Heart left ventricle (tissue), 16 donors: ENCODE results near the gene INPP4B. TPM values are rescaled to one million over a fixed set of nuclear protein-coding genes. Genes with fewer than 3 reads are reported as not detected.

Experiments used
- ATAC-seq, 4 donors: fragments of 200-7000 bp; cut with Tn5 transposase; one replicate each; pipeline ENCODE4 v1.9.1; 2020 to 2022; ENCODE audit warnings: moderate library complexity in 4 of 4, mild to moderate bottlenecking in 3 of 4, moderate number of reproducible peaks in 1 of 4
- DNase-seq, 5 donors: peaks; one replicate each; pipeline ENCODE4 v3.0.0-alpha.2; 2020
- H3K27ac ChIP-seq, 12 donors: fragments of 200-600 bp; sonication (generic) in 4 of 12; one replicate each; pipeline versions ENCODE4 v1.5.0 to v1.8.0; 2016 to 2022; ENCODE audit warnings: mild to moderate bottlenecking in 2 of 12
- H3K27me3 ChIP-seq, 9 donors: fragments of 200-600 bp; sonication (generic) in 2 of 9; one replicate each; pipeline versions ENCODE4 v1.5.1 to v1.8.0; 2016 to 2022; ENCODE audit warnings: mild to moderate bottlenecking in 3 of 9
- H3K36me3 ChIP-seq, 9 donors: fragments of 200-600 bp; sonication (generic) in 2 of 9; one replicate each; pipeline versions ENCODE4 v1.5.0 to v1.8.0; 2018 to 2022; ENCODE audit warnings: mild to moderate bottlenecking in 2 of 9
- H3K4me1 ChIP-seq, 12 donors: fragments of 200-600 bp; sonication (generic) in 4 of 12; one replicate each; pipeline versions ENCODE4 v1.5.0 to v1.8.0; 2016 to 2022; ENCODE audit warnings: mild to moderate bottlenecking in 3 of 12
- H3K4me3 ChIP-seq, 12 donors: fragments of 200-600 bp; sonication (generic) in 4 of 12; one replicate each; pipeline versions ENCODE4 v1.5.0 to v1.8.0; 2017 to 2022; ENCODE audit warnings: mild to moderate bottlenecking in 9 of 12, moderate library complexity in 4 of 12
- H3K9me3 ChIP-seq, 12 donors: fragments of 200-600 bp; sonication (generic) in 4 of 12; one replicate each; pipeline versions ENCODE4 v1.5.0 to v1.8.0; 2016 to 2022; ENCODE audit warnings: mild to moderate bottlenecking in 1 of 12
- POLR2A ChIP-seq, 2 donors: fragments of 450-650 bp; IDR thresholded peaks; one replicate each; pipeline ENCODE4 v1.6.1; 2017; ENCODE audit warnings: antibody characterized with exemption in 2 of 2, mild to moderate bottlenecking in 2 of 2, moderate library complexity in 2 of 2
- WGBS, 4 donors: extraction: QIAGEN DNeasy Blood & Tissue Kit in 2 of 4; methylation state at CpG; one replicate each; pipeline versions ENCODE4 v1.1.5 to v1.1.7; 2013 to 2018; 5-methylcytosine and 5-hydroxymethylcytosine counted together
- intact Hi-C, 10 donors: fragments of 100-400 bp; cut with DNase I; formaldehyde crosslinking; loops; one replicate each; pipeline versions ENCODE4 v1.11.1 to v1.14.2; 2022
- polyA plus RNA-seq, 2 donors: library from polyadenylated mRNA; stranded (reverse); fragments of 200-250 nt; gene quantifications; one replicate each; pipeline ENCODE4 v1.2.3, GENCODE V29; 2013
- total RNA-seq, 9 donors: library from RNA; depleted of rRNA in 2 of 9; stranded (reverse); fragments of >200 nt in 2 of 9; fragmentation: NEBNext Ultra II Directional in 3 of 9; extraction: Animal tissue kit (Norgen Biotek cat#: 25700) in 3 of 9; gene quantifications; one replicate each; pipeline versions ENCODE4 v1.1.0 to v1.2.4, GENCODE V29; 2016 to 2023
- TF ChIP-seq, protein P1 (sequence below), 12 donors: fragments of 200-600 bp; sonication (generic) in 4 of 12; IDR thresholded peaks; one replicate each; pipeline versions ENCODE4 v1.5.0 to v1.8.0; 2018 to 2022; ENCODE audit warnings: antibody characterized with exemption in 12 of 12, mild to moderate bottlenecking in 5 of 12
- donor health status: ischemic (EF 13 %, LVEDD 7.1; RV severe dilation, severe dysfunction).
- donor health status: healthy with polysubstance abuse.
- donor health status: DM: no; HTN: yes; CAD: no.
- donor health status: DM: no; HTN: no; CAD: no.
- donor health status: ischemic (EF 25% LVEDD 6.9; RV normal size, moderate dysfunction).
- donor health status: ischemic (EF 25% LVEDD 5.7; RV mildly dilated, moderate dysfunction).
- donor health status: healthy.
- donor health status: DM: yes; HTN: yes; CAD: no.
- donor health status: ischemic (EF 35%, LVEDD 5.7; RV mildly dilated, moderate dysfunction).
- donor health status: nonischemic (EF 11% LVEDD 7.7; RV severe dilation, severe dysfunction).
- donor health status: DM: yes; HTN: yes; CAD: no.
- donor health status: PGD.
- donor health status: ischemic (EF 29% LVEDD 5.4; RV normal size, mild dysfunction).
- donor health status: nonischemic (EF 23%, LVEDD 6.1; RV moderate dilation, normal function).

Gene INPP4B
- total and polyA plus RNA-seq, 11 donors: 5.5 to 128 (median 39.1) TPM

DNA sequence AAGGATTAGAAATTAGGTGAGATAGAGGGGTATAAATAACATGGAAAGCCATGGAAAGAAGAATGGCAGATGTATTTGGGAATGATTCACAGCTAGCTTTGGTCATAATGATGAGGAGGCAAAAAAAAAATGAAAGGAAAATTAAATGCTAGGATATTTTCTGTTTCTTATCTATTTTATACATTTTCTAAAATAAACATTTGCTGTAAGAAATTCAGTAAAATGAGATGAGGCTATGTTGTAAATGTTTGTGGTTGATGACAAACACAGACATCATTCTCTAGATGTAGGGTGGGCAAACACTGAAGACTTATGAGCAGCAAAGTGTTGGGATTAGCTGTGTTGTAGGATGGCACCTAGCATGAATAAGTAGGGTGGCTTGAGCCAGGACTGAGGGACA lies 802.6 kb downstream of the INPP4B start:
- TF ChIP-seq, protein P1, sequence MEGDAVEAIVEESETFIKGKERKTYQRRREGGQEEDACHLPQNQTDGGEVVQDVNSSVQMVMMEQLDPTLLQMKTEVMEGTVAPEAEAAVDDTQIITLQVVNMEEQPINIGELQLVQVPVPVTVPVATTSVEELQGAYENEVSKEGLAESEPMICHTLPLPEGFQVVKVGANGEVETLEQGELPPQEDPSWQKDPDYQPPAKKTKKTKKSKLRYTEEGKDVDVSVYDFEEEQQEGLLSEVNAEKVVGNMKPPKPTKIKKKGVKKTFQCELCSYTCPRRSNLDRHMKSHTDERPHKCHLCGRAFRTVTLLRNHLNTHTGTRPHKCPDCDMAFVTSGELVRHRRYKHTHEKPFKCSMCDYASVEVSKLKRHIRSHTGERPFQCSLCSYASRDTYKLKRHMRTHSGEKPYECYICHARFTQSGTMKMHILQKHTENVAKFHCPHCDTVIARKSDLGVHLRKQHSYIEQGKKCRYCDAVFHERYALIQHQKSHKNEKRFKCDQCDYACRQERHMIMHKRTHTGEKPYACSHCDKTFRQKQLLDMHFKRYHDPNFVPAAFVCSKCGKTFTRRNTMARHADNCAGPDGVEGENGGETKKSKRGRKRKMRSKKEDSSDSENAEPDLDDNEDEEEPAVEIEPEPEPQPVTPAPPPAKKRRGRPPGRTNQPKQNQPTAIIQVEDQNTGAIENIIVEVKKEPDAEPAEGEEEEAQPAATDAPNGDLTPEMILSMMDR (IDR thresholded peaks at IDR 0.05): no peak
- no peak for TF ChIP-seq POLR2A (IDR thresholded peaks at IDR 0.05)
- ATAC-seq (no peak), DNase-seq (no peak)
- Histone ChIP-seq H3K4me1 (peaks cover 0 to 5% (median 0%) of the 10 kb centered on the region in 12 donors), H3K9me3 (no peaks in the 10 kb centered on the region), H3K4me3 (no peak overlapping the region), H3K27me3 (no peaks in the 10 kb centered on the region), H3K36me3 (peaks cover 0 to 4% (median 0%) of the 10 kb centered on the region in 9 donors), H3K27ac (no peak overlapping the region)
- intact Hi-C loops: no loop called here

DNA sequence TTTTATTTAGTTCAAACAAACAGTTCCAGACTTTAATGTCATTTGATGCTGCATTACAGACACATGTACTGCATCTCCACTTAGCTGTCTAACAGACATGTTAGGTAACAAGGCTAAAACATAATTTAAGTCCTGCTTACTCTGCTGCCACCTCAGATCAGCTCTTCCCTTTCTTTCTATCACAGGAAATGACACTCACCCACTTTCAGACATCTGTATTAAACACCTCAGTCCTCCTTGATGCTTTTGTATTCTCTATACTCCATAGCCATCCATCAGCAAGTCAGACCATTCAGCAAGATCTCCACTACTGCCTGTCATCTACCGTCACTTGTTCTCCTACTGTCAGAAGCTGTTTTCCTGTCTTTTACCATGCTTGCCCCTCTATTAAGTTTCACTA lies 804.3 kb downstream of the INPP4B start:
- Histone ChIP-seq H3K27ac (no peak overlapping the region), H3K4me1 (peaks cover 0 to 8% (median 0%) of the 10 kb centered on the region in 12 donors), H3K36me3 (no peaks in the 10 kb centered on the region), H3K4me3 (no peak overlapping the region), H3K9me3 (no peaks in the 10 kb centered on the region), H3K27me3 (no peaks in the 10 kb centered on the region)
- WGBS, 4 donors: 89 to 95% (median 92%) methylated on average over 1 of the region's 1 CpG
- TF ChIP-seq POLR2A (IDR thresholded peaks at IDR 0.05): no peak
- TF ChIP-seq, protein P1 (IDR thresholded peaks at IDR 0.05): no peak
- ATAC-seq (no peak), DNase-seq (no peak)
- intact Hi-C loops: no loop called here

DNA sequence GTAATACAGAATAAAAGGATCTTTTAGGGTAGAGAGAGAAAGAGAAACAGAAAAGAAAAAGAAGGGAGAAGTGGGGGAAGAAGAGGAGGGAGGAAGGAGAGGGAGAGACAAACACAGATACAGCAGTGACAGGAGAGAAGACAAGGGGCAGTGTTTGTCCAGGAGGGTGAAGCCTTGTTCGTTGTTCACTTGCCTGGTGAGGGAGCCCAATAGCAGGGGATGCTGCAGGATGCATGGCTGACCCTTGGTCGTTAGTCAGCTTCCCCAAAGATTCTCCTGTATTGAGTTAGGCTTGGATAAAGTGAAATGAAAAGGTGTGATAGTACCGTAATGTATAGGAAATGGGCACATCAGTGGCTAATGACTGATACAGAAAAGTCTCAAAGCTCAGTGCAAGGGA lies 806.1 kb downstream of the INPP4B start:
- TF ChIP-seq, protein P1 (IDR thresholded peaks at IDR 0.05): no peak
- no peak for TF ChIP-seq POLR2A (IDR thresholded peaks at IDR 0.05)
- Histone ChIP-seq H3K27ac (no peak overlapping the region), H3K36me3 (no peaks in the 10 kb centered on the region), H3K4me1 (peaks cover 0 to 10% (median 0%) of the 10 kb centered on the region in 12 donors), H3K9me3 (no peaks in the 10 kb centered on the region), H3K27me3 (no peaks in the 10 kb centered on the region), H3K4me3 (no peak overlapping the region)
- DNase-seq: no peak
- intact Hi-C loops: no loop called here
- WGBS, 4 donors: 52 to 68% (median 59%) methylated on average over 3 of the region's 3 CpGs
- ATAC-seq: no peak

DNA sequence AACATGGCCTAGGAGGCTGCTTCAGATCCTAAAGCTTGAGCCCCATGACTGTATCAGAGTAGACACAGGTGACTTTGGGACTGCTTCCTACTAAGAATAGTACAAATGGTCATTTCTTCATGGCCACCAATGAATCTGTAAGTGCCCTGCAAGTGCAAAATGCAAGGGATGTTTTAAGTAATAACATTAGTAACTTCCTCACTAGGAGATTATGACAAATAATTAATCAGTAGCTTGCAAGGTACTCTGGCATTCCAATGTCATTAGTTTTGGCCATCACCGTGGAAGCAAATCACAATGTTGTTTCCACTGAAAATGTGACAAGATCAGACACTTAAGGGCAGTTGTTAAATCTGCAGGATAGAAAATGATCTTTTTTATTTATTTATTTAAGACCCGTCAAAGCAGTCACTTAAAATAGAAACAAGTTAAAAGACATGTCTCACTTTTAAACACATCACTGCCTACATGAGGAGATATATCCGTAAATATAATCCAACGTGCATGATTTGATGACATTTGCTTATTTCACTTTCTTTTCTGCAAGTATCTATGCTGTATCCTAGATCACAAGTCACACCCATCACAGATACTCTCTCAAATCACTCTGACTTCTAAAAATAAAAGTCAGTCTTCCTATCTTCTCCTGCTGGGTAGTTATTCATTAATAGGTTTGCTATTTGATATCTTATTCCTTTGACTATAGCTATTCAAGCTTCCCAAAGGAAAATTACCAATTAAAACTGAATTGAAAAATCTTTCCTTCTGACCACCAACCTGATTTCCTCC lies 809.1 kb downstream of the INPP4B start:
- DNase-seq: no peak
- Histone ChIP-seq H3K27me3 (no peaks in the 10 kb centered on the region), H3K9me3 (no peaks in the 10 kb centered on the region), H3K4me1 (peaks cover 0 to 10% (median 0%) of the 10 kb centered on the region in 12 donors), H3K4me3 (no peak overlapping the region), H3K27ac (no peak overlapping the region), H3K36me3 (no peaks in the 10 kb centered on the region)
- intact Hi-C loops: no loop called here
- no peak for ATAC-seq
- TF ChIP-seq, protein P1 (IDR thresholded peaks at IDR 0.05): no peak
- TF ChIP-seq POLR2A (IDR thresholded peaks at IDR 0.05): no peak
- 39 to 48% (median 44%) methylated on average over 4 of the region's 4 CpGs for WGBS, 4 donors
